ENCODE results near the gene FRYL. TPM values are rescaled to one million over a fixed set of nuclear protein-coding genes. Genes with fewer than 3 reads are reported as not detected.

Gene FRYL
- total RNA-seq, 1 experiment from 2014 or later, result 53.9 TPM

GRCh38 chr4:48470570-48470969, 309.5 kb downstream of the FRYL start:
- no peak overlapping the region for H3K4me3 ChIP-seq
- H3K27ac ChIP-seq, result no peak overlapping the region
- TF ChIP-seq, protein P1, sequence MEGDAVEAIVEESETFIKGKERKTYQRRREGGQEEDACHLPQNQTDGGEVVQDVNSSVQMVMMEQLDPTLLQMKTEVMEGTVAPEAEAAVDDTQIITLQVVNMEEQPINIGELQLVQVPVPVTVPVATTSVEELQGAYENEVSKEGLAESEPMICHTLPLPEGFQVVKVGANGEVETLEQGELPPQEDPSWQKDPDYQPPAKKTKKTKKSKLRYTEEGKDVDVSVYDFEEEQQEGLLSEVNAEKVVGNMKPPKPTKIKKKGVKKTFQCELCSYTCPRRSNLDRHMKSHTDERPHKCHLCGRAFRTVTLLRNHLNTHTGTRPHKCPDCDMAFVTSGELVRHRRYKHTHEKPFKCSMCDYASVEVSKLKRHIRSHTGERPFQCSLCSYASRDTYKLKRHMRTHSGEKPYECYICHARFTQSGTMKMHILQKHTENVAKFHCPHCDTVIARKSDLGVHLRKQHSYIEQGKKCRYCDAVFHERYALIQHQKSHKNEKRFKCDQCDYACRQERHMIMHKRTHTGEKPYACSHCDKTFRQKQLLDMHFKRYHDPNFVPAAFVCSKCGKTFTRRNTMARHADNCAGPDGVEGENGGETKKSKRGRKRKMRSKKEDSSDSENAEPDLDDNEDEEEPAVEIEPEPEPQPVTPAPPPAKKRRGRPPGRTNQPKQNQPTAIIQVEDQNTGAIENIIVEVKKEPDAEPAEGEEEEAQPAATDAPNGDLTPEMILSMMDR (conservative IDR thresholded peaks at IDR 0.05), result no peak
- no peak for TF ChIP-seq EZH2 (IDR thresholded peaks at IDR 0.05; ENCODE audit: low read depth)
- H3K4me1 ChIP-seq (replicated peaks; ENCODE audit: insufficient read depth), result no peaks in the 10 kb centered on the region
- CTCF ChIA-PET, result no interaction called here
- POLR2A ChIA-PET (ENCODE audit: unreplicated experiment), result no interaction called here
- no peaks in the 10 kb centered on the region for H3K79me2 ChIP-seq (ENCODE audit: low read depth)
- no TSS peak for BruUV-seq (replicated peaks)
- DNase-seq, result no peak
- intact Hi-C loops (cut with micrococcal nuclease; ENCODE audit: unreplicated experiment), result no loop called here
- H3K27me3 ChIP-seq (ENCODE audit: insufficient read depth, low read depth), result no peaks in the 10 kb centered on the region
- H3K36me3 ChIP-seq (ENCODE audit: low read depth), result no peaks in the 10 kb centered on the region
- no peak overlapping the region for H3K4me2 ChIP-seq
- no peaks in the 10 kb centered on the region for H3K9me2 ChIP-seq (ENCODE audit: insufficient read depth)
- no peaks in the 10 kb centered on the region for H3K9me3 ChIP-seq (ENCODE audit: insufficient read depth, low read depth)
- no peaks in the 10 kb centered on the region for H3F3A ChIP-seq (ENCODE audit: insufficient read depth, low read depth)
- H2AFZ ChIP-seq, result no peak overlapping the region
- no peaks in the 10 kb centered on the region for H4K20me1 ChIP-seq (ENCODE audit: insufficient read depth)

DNA sequence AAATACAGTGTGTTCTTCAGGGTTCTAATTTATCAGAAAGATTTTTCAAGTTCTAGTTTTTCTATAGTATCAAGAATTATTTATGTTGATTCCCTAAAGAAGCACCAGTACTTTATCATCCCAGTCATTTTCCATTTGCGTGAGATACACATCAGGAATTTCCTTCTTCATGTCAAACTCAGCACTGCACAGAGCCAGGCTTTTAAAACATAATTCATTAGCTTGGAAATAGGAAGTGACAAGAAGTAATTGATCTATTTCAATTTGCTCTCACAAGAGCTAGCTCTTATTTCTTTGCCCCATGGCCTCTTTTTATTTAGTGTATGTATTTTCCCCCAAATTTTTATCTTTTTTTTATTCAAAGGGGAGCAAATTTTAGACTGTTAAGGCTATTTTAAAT, 309.9 kb downstream of the FRYL start:
- Histone ChIP-seq H3F3A (ENCODE audit: insufficient read depth, low read depth) (no peaks in the 10 kb centered on the region), H3K27me3 (ENCODE audit: insufficient read depth, low read depth) (no peaks in the 10 kb centered on the region), H3K4me1 (replicated peaks; ENCODE audit: insufficient read depth) (no peaks in the 10 kb centered on the region), H3K27ac (no peak overlapping the region), H3K9me2 (ENCODE audit: insufficient read depth) (no peaks in the 10 kb centered on the region), H3K79me2 (ENCODE audit: low read depth) (no peaks in the 10 kb centered on the region), H3K4me3 (no peak overlapping the region), H3K36me3 (ENCODE audit: low read depth) (no peaks in the 10 kb centered on the region), H4K20me1 (ENCODE audit: insufficient read depth) (no peaks in the 10 kb centered on the region), H3K4me2 (no peak overlapping the region), H2AFZ (no peak overlapping the region), H3K9me3 (ENCODE audit: insufficient read depth, low read depth) (no peaks in the 10 kb centered on the region)
- POLR2A ChIA-PET (ENCODE audit: unreplicated experiment), result no interaction called here
- no peak for DNase-seq
- TF ChIP-seq, protein P1 (conservative IDR thresholded peaks at IDR 0.05), result no peak
- no peak for TF ChIP-seq EZH2 (IDR thresholded peaks at IDR 0.05; ENCODE audit: low read depth)
- no TSS peak for BruUV-seq (replicated peaks)
- CTCF ChIA-PET, result no interaction called here
- intact Hi-C loops (cut with micrococcal nuclease; ENCODE audit: unreplicated experiment), result no loop called here

- Histone ChIP-seq H3K4me2 (no peak overlapping the region), H4K20me1 (ENCODE audit: insufficient read depth) (no peaks in the 10 kb centered on the region), H3K9me2 (ENCODE audit: insufficient read depth) (no peaks in the 10 kb centered on the region), H3K79me2 (ENCODE audit: low read depth) (no peaks in the 10 kb centered on the region), H3K27ac (no peak overlapping the region), H2AFZ (no peak overlapping the region), H3K27me3 (ENCODE audit: insufficient read depth, low read depth) (no peaks in the 10 kb centered on the region), H3K36me3 (ENCODE audit: low read depth) (no peaks in the 10 kb centered on the region), H3K9me3 (ENCODE audit: insufficient read depth, low read depth) (no peaks in the 10 kb centered on the region), H3K4me1 (replicated peaks; ENCODE audit: insufficient read depth) (no peaks in the 10 kb centered on the region), H3F3A (ENCODE audit: insufficient read depth, low read depth) (no peaks in the 10 kb centered on the region), H3K4me3 (no peak overlapping the region)
- TF ChIP-seq EZH2 (IDR thresholded peaks at IDR 0.05; ENCODE audit: low read depth), result no peak
- TF ChIP-seq, protein P1 (conservative IDR thresholded peaks at IDR 0.05), result no peak
- intact Hi-C loops (cut with micrococcal nuclease; ENCODE audit: unreplicated experiment), result no loop called here
- no peak for DNase-seq
- ChIA-PET POLR2A (ENCODE audit: unreplicated experiment) (no interaction called here), CTCF (no interaction called here)
- no TSS peak for BruUV-seq (replicated peaks)
These were observed 312.2 kb downstream of the FRYL start for GRCh38 chr4:48467891-48468290.

Measured in PC-9 (cell line).